AG04450 (cell line): ENCODE results near the gene HOXD12. TPM values are rescaled to one million over a fixed set of nuclear protein-coding genes. Genes with fewer than 3 reads are reported as not detected.

Experiments
- CTCF ChIA-PET: fragments of 300-600, 350-600 bp; formaldehyde crosslinking; extraction: SDS; loops from one replicate; lab custom pipeline; 2022; ENCODE audit warnings: antibody characterized with exemption, inconsistent platforms; lab: Charles Lee
- POLR2A ChIA-PET: fragments of 350-600 bp; formaldehyde crosslinking; extraction: SDS; loops from one replicate; lab custom pipeline; 2021; ENCODE audit warnings: antibody characterized with exemption, inconsistent platforms; lab: Yijun Ruan, JAX
- DNase-seq: peaks from one replicate; pipeline ENCODE4 v3.0.0-alpha.2; 2011; ENCODE audit warnings: low read depth, low spot score
- H3K27ac ChIP-seq: one replicate; pipeline ENCODE4 v1.5.1; 2012; ENCODE audit warnings: low read depth, low read length, control low read depth
- H3K27me3 ChIP-seq: one replicate; pipeline ENCODE4 v1.6.0; 2012; ENCODE audit warnings: low read length; ENCODE audit not compliant: control insufficient read depth, insufficient read depth
- H3K4me3 ChIP-seq: 2 replicates; pipeline ENCODE4 v1.5.1; 2011; ENCODE audit warnings: mild to moderate bottlenecking, low read depth, low read length, control low read depth
- H3K9me3 ChIP-seq: 2 replicates; pipeline ENCODE4 v1.5.1; 2012; ENCODE audit warnings: low read length; ENCODE audit not compliant: control insufficient read depth, insufficient read depth
- polyA plus RNA-seq: library from polyadenylated mRNA; depleted of rRNA; stranded (reverse); fragments of >200 nt; gene quantifications from 2 replicates; pipeline ENCODE4 v1.2.3, GENCODE V29; 2011
- TF ChIP-seq, protein P1 (sequence below): IDR thresholded peaks from 2 replicates; pipeline ENCODE4 v1.5.1; 2011; ENCODE audit warnings: low read depth, low read length, control low read depth, inconsistent platforms

Gene HOXD12
- polyA plus RNA-seq, 1 experiment = not detected

DNA sequence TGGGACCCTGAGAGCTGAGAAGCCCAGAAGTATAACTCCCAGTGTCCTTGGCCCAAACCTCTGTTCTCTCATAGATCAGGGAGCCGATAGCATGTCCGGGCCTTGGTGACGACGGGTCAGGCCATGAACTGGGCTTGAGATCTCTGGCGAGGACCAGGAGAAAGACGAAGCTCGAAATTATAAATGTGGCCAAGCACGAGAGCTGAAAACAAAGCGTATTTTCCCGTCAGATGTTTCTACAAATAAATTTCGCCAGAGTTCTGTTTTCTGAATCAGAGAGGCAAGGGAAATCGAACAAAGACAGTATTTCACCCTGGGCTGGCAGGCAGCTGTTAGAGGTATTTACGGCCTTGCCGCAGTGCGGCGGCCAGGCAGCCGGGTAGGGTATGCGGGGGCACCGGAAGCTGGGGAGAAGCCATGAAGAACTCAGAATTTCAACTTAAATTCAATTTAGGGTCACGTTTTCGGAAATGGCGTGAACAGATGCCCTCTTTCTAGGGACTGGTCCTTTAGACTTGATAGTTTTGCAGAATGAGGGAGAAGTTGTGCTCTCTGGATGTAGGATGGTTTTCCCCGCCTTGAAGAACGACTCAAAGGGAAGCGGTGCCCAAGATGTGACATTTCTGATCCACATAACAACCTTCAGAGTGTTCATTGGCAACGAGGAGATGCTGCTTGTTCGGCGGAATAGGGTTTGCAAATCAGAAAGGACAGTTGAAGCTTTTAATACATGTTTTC lies 39.5 kb downstream of the HOXD12 start:
- peaks cover 86% of the 10 kb centered on the region for H3K27me3 ChIP-seq
- H3K27ac ChIP-seq = no peak overlapping the region
- CTCF ChIA-PET = interaction anchor here (0.6 to 6.5 kb wide), 13 partner anchors 8 to 675 kb away, joined by 3 to 114 read pairs (median 11); partner anchors contain the start of gene HOXD4
- H3K4me3 ChIP-seq = no peak overlapping the region
- POLR2A ChIA-PET = no interaction called here
- TF ChIP-seq, protein P1, sequence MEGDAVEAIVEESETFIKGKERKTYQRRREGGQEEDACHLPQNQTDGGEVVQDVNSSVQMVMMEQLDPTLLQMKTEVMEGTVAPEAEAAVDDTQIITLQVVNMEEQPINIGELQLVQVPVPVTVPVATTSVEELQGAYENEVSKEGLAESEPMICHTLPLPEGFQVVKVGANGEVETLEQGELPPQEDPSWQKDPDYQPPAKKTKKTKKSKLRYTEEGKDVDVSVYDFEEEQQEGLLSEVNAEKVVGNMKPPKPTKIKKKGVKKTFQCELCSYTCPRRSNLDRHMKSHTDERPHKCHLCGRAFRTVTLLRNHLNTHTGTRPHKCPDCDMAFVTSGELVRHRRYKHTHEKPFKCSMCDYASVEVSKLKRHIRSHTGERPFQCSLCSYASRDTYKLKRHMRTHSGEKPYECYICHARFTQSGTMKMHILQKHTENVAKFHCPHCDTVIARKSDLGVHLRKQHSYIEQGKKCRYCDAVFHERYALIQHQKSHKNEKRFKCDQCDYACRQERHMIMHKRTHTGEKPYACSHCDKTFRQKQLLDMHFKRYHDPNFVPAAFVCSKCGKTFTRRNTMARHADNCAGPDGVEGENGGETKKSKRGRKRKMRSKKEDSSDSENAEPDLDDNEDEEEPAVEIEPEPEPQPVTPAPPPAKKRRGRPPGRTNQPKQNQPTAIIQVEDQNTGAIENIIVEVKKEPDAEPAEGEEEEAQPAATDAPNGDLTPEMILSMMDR = no peak
- H3K9me3 ChIP-seq = peaks cover 13% of the 10 kb centered on the region
- no peak for DNase-seq

GRCh38 chr2:176139661-176140512 lies 40.3 kb downstream of the HOXD12 start:
- Histone ChIP-seq H3K9me3 (peaks cover 13% of the 10 kb centered on the region), H3K27me3 (peaks cover 78% of the 10 kb centered on the region), H3K27ac (no peak overlapping the region), H3K4me3 (peak overlapping the region; percentile 58)
- CTCF ChIA-PET = interaction anchor here (0.6 to 6.5 kb wide), 65 partner anchors 9 to 1594 kb away, joined by 3 to 114 read pairs (median 5); partner anchors contain the start of gene HOXD4
- TF ChIP-seq, protein P1 = no peak
- no peak for DNase-seq
- POLR2A ChIA-PET = interaction anchor here (0.6 kb wide), 2 partner anchors 514 to 936 kb away, joined by 3 read pairs; no protein-coding TSS in a partner anchor

DNA sequence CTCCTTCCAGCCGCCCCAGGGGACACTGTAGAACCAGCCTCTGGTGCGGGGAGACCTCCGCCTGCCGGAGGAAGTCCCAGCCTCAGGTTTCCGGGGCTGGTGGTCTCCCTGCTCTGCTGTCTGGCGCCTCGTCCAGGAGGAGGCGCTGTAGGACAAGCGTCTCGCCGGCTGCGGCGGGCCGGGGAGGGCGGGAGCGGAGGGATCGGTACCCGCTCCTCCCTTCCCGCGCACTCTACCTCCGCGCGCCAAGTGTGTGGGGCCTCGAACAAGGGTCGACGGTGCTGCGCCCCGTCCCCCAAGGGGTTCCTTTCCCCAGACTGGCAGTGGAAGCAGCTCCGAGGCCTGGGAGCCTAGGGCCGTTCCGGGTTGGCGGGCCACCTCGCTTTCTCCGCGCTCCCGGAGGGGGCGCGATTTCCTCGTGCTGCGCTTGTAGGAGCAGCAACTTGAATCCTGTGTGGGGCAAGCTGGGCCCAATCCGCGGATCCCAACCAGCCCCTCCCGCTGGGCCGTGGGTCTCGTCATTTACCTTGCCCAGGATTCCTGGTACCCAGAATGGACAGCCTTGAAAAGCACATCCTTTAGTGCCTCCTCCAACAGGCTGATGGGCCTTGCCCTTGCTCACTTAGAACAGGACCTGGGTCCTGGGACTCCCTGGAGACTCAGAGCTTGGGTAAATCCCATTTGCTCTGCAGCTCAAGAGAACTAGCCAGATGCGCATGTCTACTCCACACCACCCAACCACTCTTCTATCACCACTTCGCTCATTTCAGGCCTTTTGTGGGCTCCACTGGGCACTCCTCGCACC lies 41.1 kb downstream of the HOXD12 start:
- Histone ChIP-seq H3K27me3 (peaks cover 78% of the 10 kb centered on the region), H3K4me3 (peak overlapping the region; percentile 58), H3K27ac (no peak overlapping the region), H3K9me3 (peaks cover 13% of the 10 kb centered on the region)
- DNase-seq = peak; percentile 4
- ChIA-PET CTCF (interaction anchor here (0.5 to 6.5 kb wide), 76 partner anchors 8 to 1593 kb away, joined by 3 to 114 read pairs (median 4); partner anchors contain the start of gene HOXD4), POLR2A (interaction anchor here (0.6 kb wide), 2 partner anchors 513 to 937 kb away, joined by 3 read pairs; no protein-coding TSS in a partner anchor)
- TF ChIP-seq, protein P1 = peak; percentile 73

DNA sequence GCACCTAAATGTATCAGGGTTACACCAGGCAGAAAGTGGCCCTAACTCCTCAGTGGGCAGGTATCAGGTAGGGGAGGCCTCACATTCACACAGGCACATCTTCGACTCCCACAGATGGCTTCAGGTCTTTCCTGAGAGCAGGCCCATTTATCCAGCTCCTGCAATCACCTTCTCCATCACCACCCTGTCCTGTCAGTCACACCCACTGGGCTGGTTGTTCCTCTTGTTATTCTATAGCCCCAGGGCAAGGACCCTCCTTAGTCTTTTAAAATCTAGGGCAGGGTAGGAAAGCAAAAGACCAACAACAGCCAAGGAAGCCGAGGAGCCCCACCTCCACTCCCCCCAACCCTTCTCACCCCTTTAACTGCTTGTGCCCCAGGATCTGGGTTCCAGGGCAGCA lies 42.7 kb downstream of the HOXD12 start:
- H3K9me3 ChIP-seq = peaks cover 9% of the 10 kb centered on the region
- no peak overlapping the region for H3K27ac ChIP-seq
- TF ChIP-seq, protein P1 = no peak
- no peak for DNase-seq
- peaks cover 79% of the 10 kb centered on the region for H3K27me3 ChIP-seq
- CTCF ChIA-PET = interaction anchor here (1.4 to 3.1 kb wide), 2 partner anchors 312 to 497 kb away, joined by 4 to 21 read pairs; no protein-coding TSS in a partner anchor
- POLR2A ChIA-PET = no interaction called here
- H3K4me3 ChIP-seq = no peak overlapping the region
